ENCODE measurements around the gene ECI2. TPM values are rescaled to one million over a fixed set of nuclear protein-coding genes. Genes with fewer than 3 reads are reported as not detected.

Gene ECI2
- total and polyA plus RNA-seq, 10 donors = 25.9 to 61.0 (median 34.7) TPM

DNA sequence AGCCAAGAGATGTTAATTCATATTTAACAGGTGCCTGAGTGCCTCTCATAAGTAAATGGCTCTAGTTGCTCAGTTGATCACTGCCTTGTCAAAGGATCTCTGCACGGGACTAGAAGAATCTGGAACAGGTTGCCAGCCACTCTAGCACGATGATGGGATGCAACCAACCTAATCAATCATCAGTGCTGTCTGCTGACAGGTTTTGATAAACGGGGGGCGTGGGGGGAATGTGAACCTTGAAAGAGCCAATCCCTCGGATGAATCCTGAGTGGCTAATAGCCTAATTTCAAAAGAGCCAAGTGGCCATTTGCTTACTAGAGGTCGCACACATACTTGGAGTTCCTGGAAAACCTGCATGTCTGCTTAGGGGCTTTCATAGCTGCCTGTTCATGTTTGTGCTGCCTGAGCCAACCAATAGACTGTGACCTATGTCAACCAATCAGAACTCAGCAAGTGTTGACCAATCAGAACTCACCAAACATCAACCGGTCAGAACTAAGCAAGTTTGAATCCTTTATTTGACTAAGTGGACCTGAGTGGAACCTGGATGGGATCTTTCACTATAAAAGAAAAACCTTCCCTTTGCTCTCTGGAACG lies 43.5 kb upstream of the ECI2 start:
- no peaks in the 10 kb centered on the region for H3K27me3 ChIP-seq (replicated peaks in 1 of 7)
- H3K36me3 ChIP-seq = peaks cover 0 to 7% (median 0%) of the 10 kb centered on the region in 6 donors
- no peak for DNase-seq
- no peaks in the 10 kb centered on the region for H3K4me1 ChIP-seq
- 79 to 91% (median 87%) methylated on average over 8 of the region's 8 CpGs for WGBS, 5 donors
- intact Hi-C loops (cut with DNase I; ENCODE audit: low total_unique reads) = no loop called here
- no peaks in the 10 kb centered on the region for H3K9me3 ChIP-seq
- H3K27ac ChIP-seq = no peak overlapping the region
- no peak for TF ChIP-seq POLR2AphosphoS5 (IDR thresholded peaks at IDR 0.05)
- TF ChIP-seq, protein P1, sequence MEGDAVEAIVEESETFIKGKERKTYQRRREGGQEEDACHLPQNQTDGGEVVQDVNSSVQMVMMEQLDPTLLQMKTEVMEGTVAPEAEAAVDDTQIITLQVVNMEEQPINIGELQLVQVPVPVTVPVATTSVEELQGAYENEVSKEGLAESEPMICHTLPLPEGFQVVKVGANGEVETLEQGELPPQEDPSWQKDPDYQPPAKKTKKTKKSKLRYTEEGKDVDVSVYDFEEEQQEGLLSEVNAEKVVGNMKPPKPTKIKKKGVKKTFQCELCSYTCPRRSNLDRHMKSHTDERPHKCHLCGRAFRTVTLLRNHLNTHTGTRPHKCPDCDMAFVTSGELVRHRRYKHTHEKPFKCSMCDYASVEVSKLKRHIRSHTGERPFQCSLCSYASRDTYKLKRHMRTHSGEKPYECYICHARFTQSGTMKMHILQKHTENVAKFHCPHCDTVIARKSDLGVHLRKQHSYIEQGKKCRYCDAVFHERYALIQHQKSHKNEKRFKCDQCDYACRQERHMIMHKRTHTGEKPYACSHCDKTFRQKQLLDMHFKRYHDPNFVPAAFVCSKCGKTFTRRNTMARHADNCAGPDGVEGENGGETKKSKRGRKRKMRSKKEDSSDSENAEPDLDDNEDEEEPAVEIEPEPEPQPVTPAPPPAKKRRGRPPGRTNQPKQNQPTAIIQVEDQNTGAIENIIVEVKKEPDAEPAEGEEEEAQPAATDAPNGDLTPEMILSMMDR (IDR thresholded peaks at IDR 0.05 in 8 of 11, conservative IDR thresholded peaks at IDR 0.05 in 3 of 11) = no peak
- TF ChIP-seq POLR2A (IDR thresholded peaks at IDR 0.05) = no peak
- H3K4me3 ChIP-seq = no peak overlapping the region

DNA sequence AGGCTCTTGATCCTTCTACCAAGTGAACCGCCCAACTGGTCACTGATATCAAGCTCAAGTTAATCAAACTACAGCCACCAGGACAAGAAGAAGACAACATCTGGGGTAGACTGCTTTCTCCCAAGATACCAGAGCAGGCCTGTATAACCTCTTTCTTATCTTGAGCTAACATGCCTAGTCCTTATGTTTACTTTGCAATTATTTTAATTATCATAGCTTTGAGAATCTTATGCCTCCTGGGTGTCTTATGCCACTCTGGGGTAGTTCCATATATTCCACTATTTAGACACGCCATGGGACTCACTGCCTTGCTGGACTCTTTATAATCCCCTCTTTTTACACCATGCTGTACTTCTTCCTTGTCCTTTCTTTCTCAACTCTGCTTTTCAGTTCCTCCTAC lies 41.5 kb upstream of the ECI2 start:
- no peak for DNase-seq
- TF ChIP-seq POLR2AphosphoS5 (IDR thresholded peaks at IDR 0.05) (no peak), POLR2A (IDR thresholded peaks at IDR 0.05) (no peak)
- TF ChIP-seq, protein P1 (IDR thresholded peaks at IDR 0.05 in 8 of 11, conservative IDR thresholded peaks at IDR 0.05 in 3 of 11) = no peak
- 90 to 95% (median 93%) methylated on average over 2 of the region's 2 CpGs for WGBS, 5 donors
- Histone ChIP-seq H3K9me3 (no peaks in the 10 kb centered on the region), H3K36me3 (peaks cover 0 to 7% (median 0%) of the 10 kb centered on the region in 6 donors), H3K4me3 (no peak overlapping the region), H3K4me1 (no peaks in the 10 kb centered on the region), H3K27me3 (replicated peaks in 1 of 7) (no peaks in the 10 kb centered on the region), H3K27ac (no peak overlapping the region)
- intact Hi-C loops (cut with DNase I; ENCODE audit: low total_unique reads) = no loop called here

DNA sequence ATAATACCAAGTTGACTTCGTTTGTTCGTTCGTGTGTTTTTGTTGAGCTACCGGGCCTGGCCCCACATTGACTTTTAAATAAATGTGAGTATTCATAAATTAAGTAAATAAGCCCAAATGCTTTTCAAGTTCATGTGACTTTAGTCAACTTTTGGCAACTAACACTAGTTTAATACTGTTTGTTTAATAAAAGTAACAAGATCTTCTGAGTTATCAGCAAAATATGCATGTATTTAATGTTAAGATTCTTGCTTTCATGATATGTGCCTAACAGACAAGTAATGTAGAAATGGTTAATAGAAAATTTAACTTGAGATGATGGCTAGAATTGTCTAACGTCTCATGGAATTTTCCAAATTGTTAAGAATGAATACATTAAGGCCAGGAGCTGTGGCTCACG lies 38.7 kb upstream of the ECI2 start:
- intact Hi-C loops (cut with DNase I; ENCODE audit: low total_unique reads) = no loop called here
- no peaks in the 10 kb centered on the region for H3K4me1 ChIP-seq
- TF ChIP-seq, protein P1 (IDR thresholded peaks at IDR 0.05 in 8 of 11, conservative IDR thresholded peaks at IDR 0.05 in 3 of 11) = no peak
- TF ChIP-seq POLR2AphosphoS5 (IDR thresholded peaks at IDR 0.05) (no peak), POLR2A (IDR thresholded peaks at IDR 0.05) (no peak)
- DNase-seq = no peak
- H3K27me3 ChIP-seq (replicated peaks in 1 of 7) = no peaks in the 10 kb centered on the region
- WGBS, 5 donors = 96 to 97% (median 97%) methylated on average over 6 of the region's 6 CpGs
- H3K36me3 ChIP-seq = peaks cover 0 to 7% (median 0%) of the 10 kb centered on the region in 6 donors
- H3K9me3 ChIP-seq = no peaks in the 10 kb centered on the region
- H3K4me3 ChIP-seq = no peak overlapping the region
- H3K27ac ChIP-seq = no peak overlapping the region

DNA sequence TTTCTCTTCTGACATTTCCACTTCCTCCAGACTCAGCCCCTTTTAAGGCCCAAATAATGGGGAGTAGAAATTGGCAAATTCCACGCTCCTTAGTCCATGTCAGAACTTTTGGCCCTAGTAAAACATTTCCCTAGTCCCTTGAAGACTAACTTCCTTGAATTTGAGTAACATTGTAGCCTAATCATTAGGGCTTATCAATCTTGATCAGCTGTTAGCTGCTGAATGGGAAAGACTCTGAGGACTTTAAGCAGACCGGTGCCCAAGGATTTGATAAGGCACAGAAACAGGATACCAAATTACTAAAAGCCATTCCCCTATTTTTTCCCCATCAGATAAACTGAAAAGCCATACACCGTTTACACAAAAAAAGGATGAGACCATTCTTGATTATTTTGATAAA lies 37.0 kb upstream of the ECI2 start:
- TF ChIP-seq, protein P1 (IDR thresholded peaks at IDR 0.05 in 8 of 11, conservative IDR thresholded peaks at IDR 0.05 in 3 of 11) = no peak
- TF ChIP-seq POLR2A (IDR thresholded peaks at IDR 0.05) = no peak
- no peak for TF ChIP-seq POLR2AphosphoS5 (IDR thresholded peaks at IDR 0.05)
- peaks cover 0 to 9% (median 5%) of the 10 kb centered on the region in 8 donors for H3K9me3 ChIP-seq
- intact Hi-C loops (cut with DNase I; ENCODE audit: low total_unique reads) = no loop called here
- no peaks in the 10 kb centered on the region for H3K27me3 ChIP-seq (replicated peaks in 1 of 7)
- H3K27ac ChIP-seq = no peak overlapping the region
- no peak overlapping the region for H3K4me3 ChIP-seq
- H3K4me1 ChIP-seq = no peaks in the 10 kb centered on the region
- peaks cover 0 to 4% (median 0%) of the 10 kb centered on the region in 6 donors for H3K36me3 ChIP-seq
- 67 to 78% (median 76%) methylated on average over 3 of the region's 3 CpGs for WGBS, 5 donors
- DNase-seq = no peak
